Measurements from ENCODE around the gene PRR5. TPM values are rescaled to one million over a fixed set of nuclear protein-coding genes. Genes with fewer than 3 reads are reported as not detected.
"Not testable (repeated sequence)": the region's sequence is repeated elsewhere in the genome, so short reads cannot be mapped to it uniquely, and the experiment has no call there.

Gene PRR5
- total RNA-seq, 1 donor from 2014 or later: 4.0 TPM

- TF ChIP-seq CTCF (IDR thresholded peaks at IDR 0.05): no peak
- no peak for TF ChIP-seq EZH2 (IDR thresholded peaks at IDR 0.05)
- no peak for TF ChIP-seq EZH2phosphoT487 (IDR thresholded peaks at IDR 0.05)
- DNase-seq (ENCODE audit: low spot score): no peak
- Histone ChIP-seq H3K9ac (no peak overlapping the region), H4K20me1 (ENCODE audit: low read depth) (no peaks in the 10 kb centered on the region), H3K4me3 (no peak overlapping the region), H3K4me1 (peaks cover 2% of the 10 kb centered on the region), H3K27me3 (no peaks in the 10 kb centered on the region), H3K4me2 (no peak overlapping the region), H3K9me3 (ENCODE audit: low read depth) (no peaks in the 10 kb centered on the region), H3K79me2 (ENCODE audit: low read depth) (no peaks in the 10 kb centered on the region), H3K27ac (no peak overlapping the region), H3K36me3 (no peaks in the 10 kb centered on the region), H2AFZ (replicated peaks) (no peak overlapping the region), H3F3A (ENCODE audit: low read depth) (no peaks in the 10 kb centered on the region)
- H3K4me1 Mint-ChIP-seq: peaks cover 22% of the 10 kb centered on the region
- no peaks in the 10 kb centered on the region for H3K36me3 Mint-ChIP-seq
- no peak overlapping the region for H3K4me3 Mint-ChIP-seq
- peaks cover 10% of the 10 kb centered on the region for H3K27me3 Mint-ChIP-seq (ENCODE audit: insufficient read depth, low read depth)
- H3K9me3 Mint-ChIP-seq: no peaks in the 10 kb centered on the region
- H3K27ac Mint-ChIP-seq: peak overlapping the region; percentile 82
These were observed 24.6 kb upstream of the PRR5 start for GRCh38 chr22:44677353-44677840.

- Histone ChIP-seq H4K20me1 (ENCODE audit: low read depth) (no peaks in the 10 kb centered on the region), H3K27me3 (no peaks in the 10 kb centered on the region), H3K4me3 (no peak overlapping the region), H2AFZ (replicated peaks) (no peak overlapping the region), H3K9me3 (ENCODE audit: low read depth) (no peaks in the 10 kb centered on the region), H3K36me3 (no peaks in the 10 kb centered on the region), H3K4me2 (no peak overlapping the region), H3F3A (ENCODE audit: low read depth) (no peaks in the 10 kb centered on the region), H3K79me2 (ENCODE audit: low read depth) (no peaks in the 10 kb centered on the region), H3K4me1 (peaks cover 2% of the 10 kb centered on the region), H3K27ac (no peak overlapping the region), H3K9ac (no peak overlapping the region)
- no peak overlapping the region for H3K27ac Mint-ChIP-seq
- H3K9me3 Mint-ChIP-seq: no peaks in the 10 kb centered on the region
- no peak overlapping the region for H3K4me3 Mint-ChIP-seq
- DNase-seq (ENCODE audit: low spot score): no peak
- peaks cover 10% of the 10 kb centered on the region for H3K27me3 Mint-ChIP-seq (ENCODE audit: insufficient read depth, low read depth)
- no peak for TF ChIP-seq CTCF (IDR thresholded peaks at IDR 0.05)
- TF ChIP-seq EZH2phosphoT487 (IDR thresholded peaks at IDR 0.05): no peak
- TF ChIP-seq EZH2 (IDR thresholded peaks at IDR 0.05): no peak
- H3K36me3 Mint-ChIP-seq: no peaks in the 10 kb centered on the region
- peaks cover 22% of the 10 kb centered on the region for H3K4me1 Mint-ChIP-seq
These were observed 24.0 kb upstream of the PRR5 start for GRCh38 chr22:44677871-44678555.

- H2AFZ ChIP-seq (replicated peaks): no peak overlapping the region
- TF ChIP-seq EZH2phosphoT487 (IDR thresholded peaks at IDR 0.05) (no peak), CTCF (IDR thresholded peaks at IDR 0.05) (no peak), EZH2 (IDR thresholded peaks at IDR 0.05) (no peak)
- no peak overlapping the region for H3K9ac ChIP-seq
- H3K4me3 ChIP-seq: no peak overlapping the region
- no peaks in the 10 kb centered on the region for H3K27me3 ChIP-seq
- Mint-ChIP-seq H3K36me3 (no peaks in the 10 kb centered on the region), H3K4me3 (peak overlapping the region; percentile 53), H3K27me3 (ENCODE audit: insufficient read depth, low read depth) (peaks cover 10% of the 10 kb centered on the region), H3K4me1 (peaks cover 22% of the 10 kb centered on the region), H3K9me3 (no peaks in the 10 kb centered on the region), H3K27ac (peak overlapping the region; percentile 25)
- no peak for DNase-seq (ENCODE audit: low spot score)
- no peaks in the 10 kb centered on the region for H3K9me3 ChIP-seq (ENCODE audit: low read depth)
- H3F3A ChIP-seq (ENCODE audit: low read depth): no peaks in the 10 kb centered on the region
- no peaks in the 10 kb centered on the region for H3K79me2 ChIP-seq (ENCODE audit: low read depth)
- H3K27ac ChIP-seq: no peak overlapping the region
- H3K36me3 ChIP-seq: no peaks in the 10 kb centered on the region
- H4K20me1 ChIP-seq (ENCODE audit: low read depth): no peaks in the 10 kb centered on the region
- H3K4me2 ChIP-seq: no peak overlapping the region
- H3K4me1 ChIP-seq: peaks cover 2% of the 10 kb centered on the region
These were observed 23.3 kb upstream of the PRR5 start for GRCh38 chr22:44678556-44679305.

GRCh38 chr22:44679306-44679647, 22.7 kb upstream of the PRR5 start:
- not testable (repeated sequence) for H3K27me3 ChIP-seq; H3K9me3 Mint-ChIP-seq; H3K36me3 Mint-ChIP-seq; H3K4me1 ChIP-seq; H3K36me3 ChIP-seq; H3K27me3 Mint-ChIP-seq (ENCODE audit: insufficient read depth, low read depth); H3K4me2 ChIP-seq; H3F3A ChIP-seq (ENCODE audit: low read depth); H3K9me3 ChIP-seq (ENCODE audit: low read depth); H4K20me1 ChIP-seq (ENCODE audit: low read depth); H3K27ac Mint-ChIP-seq; H2AFZ ChIP-seq (replicated peaks); DNase-seq (ENCODE audit: low spot score); H3K9ac ChIP-seq; H3K79me2 ChIP-seq (ENCODE audit: low read depth); H3K4me3 ChIP-seq; H3K27ac ChIP-seq; H3K4me3 Mint-ChIP-seq
- peaks cover 23% of the 10 kb centered on the region for H3K4me1 Mint-ChIP-seq
